HG03139 (cell line): ENCODE data around the gene CTNNA2.

ENCODE experiments used
- ATAC-seq: cut with Tn5 transposase; IDR thresholded peaks from one replicate; pipeline ENCODE4 v1.9.1; 2021; ENCODE audit not compliant: unreplicated experiment

The CTNNA2 gene

GRCh38 chr2:79849241-79849640 lies 336.4 kb downstream of the CTNNA2 start:
- ATAC-seq: no peak

- no peak for ATAC-seq
These were observed 337.1 kb downstream of the CTNNA2 start for GRCh38 chr2:79849949-79850348.

- ATAC-seq: no peak
These were observed 338.1 kb downstream of the CTNNA2 start for GRCh38 chr2:79850912-79851311.

- no peak for ATAC-seq
These were observed 342.6 kb downstream of the CTNNA2 start for GRCh38 chr2:79855264-79856006.

DNA sequence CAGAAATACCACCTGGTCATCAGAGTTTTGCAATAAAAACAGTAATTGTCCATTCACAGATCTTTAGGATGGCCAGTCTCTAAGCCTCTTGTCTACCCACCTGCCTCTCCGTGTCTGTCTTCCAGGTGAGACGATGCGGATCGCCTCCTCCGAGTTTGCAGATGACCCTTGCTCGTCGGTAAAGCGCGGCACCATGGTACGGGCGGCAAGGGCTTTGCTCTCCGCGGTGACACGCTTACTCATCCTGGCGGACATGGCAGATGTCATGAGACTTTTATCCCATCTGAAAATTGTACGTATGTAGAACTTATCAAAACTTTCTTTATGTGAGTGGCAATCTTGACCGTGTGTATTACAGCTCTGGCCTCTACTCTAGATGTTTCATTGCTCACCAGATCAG lies 345.0 kb downstream of the CTNNA2 start:
- no peak for ATAC-seq

DNA sequence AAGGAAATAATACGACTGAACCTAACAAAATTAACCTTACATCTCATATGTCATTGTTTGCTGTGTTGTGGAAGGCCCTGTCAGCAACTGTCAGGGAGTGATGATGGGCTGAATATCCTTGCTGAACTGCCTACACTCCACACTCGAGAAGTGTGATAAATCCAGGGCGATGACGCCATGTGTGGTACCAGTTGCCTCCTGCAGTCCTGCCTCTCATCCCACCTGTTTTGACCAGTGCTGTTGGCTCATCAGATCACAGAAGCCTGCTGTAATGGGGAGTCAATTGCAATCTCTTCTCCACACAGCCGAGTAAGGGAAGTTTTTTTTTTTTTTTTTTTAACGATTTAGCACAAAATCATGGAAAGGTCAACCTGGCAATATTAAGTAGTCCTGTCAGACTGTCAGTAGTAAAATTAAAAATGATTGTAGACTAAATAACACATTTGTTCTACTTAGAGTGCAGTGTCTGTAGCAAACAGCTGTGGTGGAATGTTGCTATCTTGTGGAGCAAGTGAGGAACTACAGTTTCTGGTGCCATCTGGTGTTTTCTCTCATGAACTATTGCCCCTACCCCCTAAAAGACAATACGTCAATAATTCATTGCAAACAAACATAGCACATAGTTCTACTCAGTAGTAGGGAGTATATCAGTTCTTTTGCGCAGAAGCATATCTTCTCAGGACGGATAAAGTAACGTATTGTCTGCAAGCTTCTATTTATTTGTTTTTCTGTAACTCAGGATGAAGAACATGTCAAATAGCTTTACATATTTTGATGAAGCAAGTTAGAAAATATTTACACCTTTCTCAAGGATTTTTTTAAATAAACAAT lies 347.6 kb downstream of the CTNNA2 start:
- no peak for ATAC-seq

- no peak for ATAC-seq
These were observed 348.2 kb downstream of the CTNNA2 start for GRCh38 chr2:79861059-79861374.

DNA sequence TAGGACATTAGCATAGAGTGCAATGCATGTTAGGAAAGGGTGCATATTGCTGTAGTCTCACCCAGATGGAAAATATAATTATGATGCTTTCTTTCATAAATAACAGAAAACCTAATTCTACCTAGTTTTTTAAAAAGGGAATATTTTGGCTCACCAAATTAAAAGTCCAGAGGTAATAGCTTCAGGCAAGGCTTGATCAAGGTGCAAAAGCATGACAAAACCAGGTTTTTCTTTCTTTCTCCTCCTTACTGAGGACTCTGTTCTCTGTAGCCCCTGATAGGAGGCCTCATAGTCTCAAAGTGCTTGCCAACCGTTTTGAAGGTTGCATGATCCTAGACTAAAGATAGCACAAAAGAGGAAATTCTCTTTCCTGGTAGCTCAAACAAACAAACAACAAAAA lies 349.9 kb downstream of the CTNNA2 start:
- ATAC-seq: no peak

DNA sequence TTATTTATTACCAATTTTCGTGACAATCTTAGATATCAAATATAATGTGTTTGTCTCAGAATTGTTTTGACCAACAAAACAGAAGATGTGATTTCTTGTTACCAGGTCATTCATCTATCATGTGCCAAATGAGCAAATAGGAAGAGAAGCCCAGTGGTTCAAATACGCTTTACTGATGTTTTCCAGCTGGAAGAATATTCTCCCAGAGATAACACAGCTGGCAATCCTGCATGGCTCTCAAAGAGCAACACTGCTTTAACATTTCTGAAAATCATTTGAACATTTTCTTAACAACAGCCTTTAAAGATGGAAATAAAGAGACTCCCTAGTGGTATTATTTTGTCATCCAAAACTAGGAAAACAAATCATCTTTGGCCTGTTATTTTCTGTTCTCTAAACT lies 359.8 kb downstream of the CTNNA2 start:
- no peak for ATAC-seq

DNA sequence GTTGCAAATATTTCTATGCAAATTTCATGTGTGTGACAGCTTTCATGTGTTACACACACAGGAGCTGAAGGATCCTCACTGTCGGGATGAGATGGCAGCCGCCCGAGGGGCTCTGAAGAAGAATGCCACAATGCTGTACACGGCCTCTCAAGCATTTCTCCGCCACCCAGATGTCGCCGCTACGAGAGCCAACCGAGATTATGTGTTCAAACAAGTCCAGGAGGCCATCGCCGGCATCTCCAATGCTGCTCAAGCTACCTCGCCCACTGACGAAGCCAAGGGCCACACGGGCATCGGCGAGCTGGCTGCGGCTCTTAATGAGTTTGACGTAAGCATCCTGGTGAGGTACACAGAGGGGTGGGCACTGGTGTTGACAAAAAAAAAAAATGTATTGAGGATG lies 361.2 kb downstream of the CTNNA2 start:
- no peak for ATAC-seq

DNA sequence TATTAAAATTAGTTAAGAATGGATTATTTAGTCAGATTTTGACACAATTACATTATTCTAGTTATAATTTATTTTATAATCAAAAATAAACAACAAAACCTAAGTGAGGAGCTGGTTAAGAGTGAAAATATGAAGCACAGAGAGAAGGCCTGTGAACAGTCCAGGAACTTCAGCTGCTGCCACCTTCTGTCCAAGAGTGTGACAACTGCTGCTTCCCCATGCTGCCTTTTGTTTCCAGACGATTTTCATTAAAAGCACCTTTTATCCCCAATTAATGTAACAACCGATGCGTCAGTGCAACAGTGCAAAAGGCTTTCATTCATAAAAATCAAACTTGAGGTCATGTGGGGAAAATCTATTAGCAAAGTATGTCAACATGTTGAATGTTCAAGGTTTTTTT lies 363.6 kb downstream of the CTNNA2 start:
- ATAC-seq: no peak

DNA sequence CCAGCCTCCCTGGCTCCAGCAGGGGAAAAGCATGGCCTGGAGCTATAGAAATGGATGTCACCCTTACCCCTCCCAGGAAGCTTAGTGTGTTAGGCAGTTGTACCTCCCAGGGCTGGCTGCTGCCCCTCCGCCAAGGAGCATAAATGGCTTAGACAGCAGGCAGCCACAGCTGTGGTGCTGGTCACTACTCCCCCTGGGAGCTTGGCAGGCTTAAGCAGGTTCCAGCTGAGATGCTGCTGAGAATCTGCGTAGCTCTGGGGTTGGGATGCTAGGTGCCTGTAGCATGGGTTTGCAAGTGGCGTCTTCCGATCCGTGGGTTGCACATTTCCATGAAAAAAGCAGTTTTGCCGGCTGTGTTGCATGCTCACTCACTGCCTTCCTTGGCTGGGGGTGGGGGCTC lies 369.7 kb downstream of the CTNNA2 start:
- ATAC-seq: no peak

- no peak for ATAC-seq
These were observed 375.0 kb downstream of the CTNNA2 start for GRCh38 chr2:79887747-79888374.

DNA sequence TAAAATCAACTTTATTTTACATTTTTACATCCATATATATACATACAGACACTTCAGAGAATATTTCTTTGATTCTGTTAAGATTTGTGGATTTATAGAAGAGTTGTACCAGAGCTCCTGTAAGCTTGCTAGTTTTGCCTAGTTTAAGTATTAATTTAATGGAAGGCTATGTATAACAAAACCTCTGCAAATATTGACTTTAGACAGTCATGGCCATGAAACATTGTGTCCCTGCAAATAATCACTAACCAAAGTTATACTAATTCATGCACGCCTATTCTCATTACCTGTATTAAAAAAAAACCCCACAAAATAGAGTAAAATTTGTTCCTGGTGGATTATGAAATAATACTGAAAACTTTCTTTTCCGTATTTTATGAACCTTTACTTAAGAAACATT lies 379.3 kb downstream of the CTNNA2 start:
- ATAC-seq: no peak

DNA sequence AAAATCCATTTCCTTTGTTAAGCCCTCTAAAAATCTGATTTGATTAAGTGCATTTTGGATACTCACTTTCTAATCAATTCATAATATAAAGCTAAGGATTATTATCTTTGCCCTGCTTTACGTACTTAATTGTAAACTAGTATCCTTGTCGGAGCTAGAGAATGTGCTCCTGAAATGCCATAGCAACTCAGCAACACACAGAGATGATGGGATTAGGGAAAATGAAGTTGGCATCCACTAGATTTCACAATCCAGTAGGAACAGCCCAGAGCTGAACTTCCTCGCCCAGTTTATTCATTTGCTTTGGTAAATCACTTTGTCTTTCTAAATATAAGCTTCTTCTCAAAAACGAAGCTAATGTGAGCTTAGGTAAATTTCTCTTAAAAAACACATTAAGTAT lies 386.3 kb downstream of the CTNNA2 start:
- ATAC-seq: no peak

- ATAC-seq: no peak
These were observed 388.3 kb downstream of the CTNNA2 start for GRCh38 chr2:79901161-79901560.

- ATAC-seq: no peak
These were observed 390.6 kb downstream of the CTNNA2 start for GRCh38 chr2:79903222-79904000.

DNA sequence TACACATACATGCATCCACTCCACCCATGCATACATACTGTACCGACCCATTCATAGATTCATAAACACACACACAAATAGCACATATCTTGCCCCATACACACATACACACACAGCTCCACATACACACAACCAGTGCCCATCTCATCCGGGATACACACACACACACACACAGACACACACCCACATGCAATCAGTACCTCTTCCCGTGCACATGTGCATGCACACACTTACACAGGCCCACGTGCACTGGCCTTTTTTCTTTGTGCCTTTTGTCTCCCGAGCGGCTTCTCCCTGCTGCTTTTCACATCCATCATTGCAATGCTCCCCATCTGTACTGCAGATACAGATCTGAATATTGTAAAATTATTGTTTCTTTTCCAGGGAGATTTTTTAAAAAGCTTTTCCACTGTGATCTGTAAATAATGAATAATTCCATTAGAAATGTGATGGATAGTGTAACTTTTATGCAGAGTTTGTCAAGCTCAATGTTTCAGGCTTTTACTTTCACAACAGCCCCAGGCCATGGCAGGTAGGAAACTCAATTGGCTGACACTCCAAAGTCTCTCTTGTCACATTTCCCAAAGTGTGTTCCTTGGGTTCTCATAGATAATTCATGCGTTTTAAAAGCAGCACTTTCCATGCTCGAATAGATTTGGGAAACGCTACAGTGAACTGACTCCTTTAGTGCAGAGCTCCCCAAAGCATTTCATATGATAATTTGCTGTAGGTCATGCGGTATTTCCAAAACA lies 393.5 kb downstream of the CTNNA2 start:
- ATAC-seq: no peak

GRCh38 chr2:79909521-79909920 lies 396.7 kb downstream of the CTNNA2 start:
- no peak for ATAC-seq

GRCh38 chr2:79910643-79911042 lies 397.8 kb downstream of the CTNNA2 start:
- ATAC-seq: no peak

DNA sequence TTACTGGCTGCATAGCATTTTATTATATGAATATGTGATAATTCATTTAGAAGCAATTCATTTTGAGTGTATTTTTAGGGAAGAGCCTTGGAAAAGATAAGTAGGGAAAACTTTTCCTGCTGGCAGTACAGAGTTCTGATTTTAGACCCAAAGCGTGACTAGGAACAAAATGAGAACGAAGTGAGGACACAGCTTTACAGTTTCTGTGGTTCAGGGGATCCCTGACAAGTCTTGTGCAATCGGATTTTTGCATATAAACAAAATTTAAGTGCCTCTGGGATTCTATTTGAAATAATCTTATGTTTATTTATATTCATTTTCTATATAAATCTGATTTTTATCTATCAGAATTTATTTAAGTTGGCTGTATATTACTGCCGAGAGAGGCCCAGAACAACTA lies 402.6 kb downstream of the CTNNA2 start:
- ATAC-seq: no peak
